HepG2 (cell line): ENCODE measurements around the gene HYAL1. TPM values are rescaled to one million over a fixed set of nuclear protein-coding genes. Genes with fewer than 3 reads are reported as not detected.
A peak's percentile ranks its signal among the peaks of the same experiment; 100 is the strongest.

ENCODE experiments used
- AHR ChIP-seq: IDR thresholded peaks from 2 replicates; pipeline ENCODE4 v1.6.1; 2018; ENCODE audit warnings: missing genetic modification reagents, missing compliant biosample characterization
- ATF5 ChIP-seq: sonication (generic); formaldehyde crosslinking; IDR thresholded peaks from 2 replicates; pipeline ENCODE4 v1.4.0; 2020; ENCODE audit warnings: mild to moderate bottlenecking, low read depth, missing genetic modification reagents
- FOXA1 ChIP-seq, 2 experiments: fragments of 450-650 bp in 1 of 2; sonication (generic) in 1 of 2; formaldehyde crosslinking in 1 of 2; IDR thresholded peaks; 2 replicates each; pipeline versions ENCODE4 v1.4.0 to v1.6.1; 2016 to 2020; ENCODE audit warnings: missing genetic modification reagents in 1 of 2
- FOXC1 ChIP-seq: sonication (generic); formaldehyde crosslinking; IDR thresholded peaks from 2 replicates; pipeline ENCODE4 v1.8.0; 2022; ENCODE audit warnings: mild to moderate bottlenecking, missing genetic modification reagents, borderline replicate concordance
- HNF4G ChIP-seq, 2 experiments: sonication (generic) in 1 of 2; formaldehyde crosslinking in 1 of 2; IDR thresholded peaks; 2 replicates each; pipeline versions ENCODE4 v1.4.0 to v1.6.1; 2011 to 2020; ENCODE audit warnings: borderline replicate concordance in 2 of 2, low read depth in 2 of 2, mild to moderate bottlenecking in 2 of 2, low read length in 1 of 2, missing genetic modification reagents in 1 of 2, moderate library complexity in 1 of 2
- ISL2 ChIP-seq: sonication (generic); formaldehyde crosslinking; IDR thresholded peaks from 2 replicates; pipeline ENCODE4 v1.5.0; 2020; ENCODE audit warnings: missing genetic modification reagents
- JARID2 ChIP-seq: sonication (generic); formaldehyde crosslinking; IDR thresholded peaks from 2 replicates; pipeline ENCODE4 v1.8.1; 2023; ENCODE audit warnings: missing genetic modification reagents, inconsistent platforms; ENCODE audit not compliant: insufficient replicate concordance
- KDM2A ChIP-seq: sonication (generic); formaldehyde crosslinking; IDR thresholded peaks from 2 replicates; pipeline ENCODE4 v1.4.0; 2020; ENCODE audit warnings: low read depth, missing genetic modification reagents, borderline replicate concordance
- KLF12 ChIP-seq: sonication (generic); formaldehyde crosslinking; IDR thresholded peaks from 2 replicates; pipeline ENCODE4 v1.4.0; 2020; ENCODE audit warnings: missing genetic modification reagents, borderline replicate concordance
- MAFF ChIP-seq: IDR thresholded peaks from 2 replicates; pipeline ENCODE4 v1.6.1; 2011; ENCODE audit warnings: low read depth, low read length, improper control_type of control experiment
- MBD4 ChIP-seq: IDR thresholded peaks from 2 replicates; pipeline ENCODE4 v1.6.1; 2012; ENCODE audit warnings: low read length, inconsistent platforms, borderline replicate concordance
- NFIC ChIP-seq: IDR thresholded peaks from 2 replicates; pipeline ENCODE4 v1.6.1; 2012; ENCODE audit warnings: mild to moderate bottlenecking, low read length, inconsistent platforms
- NRL ChIP-seq: sonication (generic); formaldehyde crosslinking; IDR thresholded peaks from 2 replicates; pipeline ENCODE4 v1.5.0; 2020; ENCODE audit warnings: missing genetic modification reagents, mild to moderate bottlenecking, moderate library complexity, borderline replicate concordance
- ONECUT2 ChIP-seq: sonication (generic); formaldehyde crosslinking; IDR thresholded peaks from 2 replicates; pipeline ENCODE4 v1.4.0; 2020; ENCODE audit warnings: missing genetic modification reagents
- RARA ChIP-seq: IDR thresholded peaks from 2 replicates; pipeline ENCODE4 v1.6.1; 2016; ENCODE audit warnings: missing genetic modification reagents, missing compliant biosample characterization
- RCOR2 ChIP-seq: IDR thresholded peaks from 2 replicates; pipeline ENCODE4 v1.6.1; 2016; ENCODE audit warnings: missing biosample characterization, missing genetic modification reagents
- TOE1 ChIP-seq: sonication (generic); formaldehyde crosslinking; IDR thresholded peaks from 2 replicates; pipeline ENCODE4 v1.4.0; 2020; ENCODE audit warnings: mild to moderate bottlenecking, missing genetic modification reagents
- XRCC5 ChIP-seq: fragments of 200-400 bp; formaldehyde crosslinking; optimal IDR thresholded peaks from 2 replicates; pipeline ENCODE3; 2017; ENCODE audit warnings: mild to moderate bottlenecking, low read length
- YEATS2 ChIP-seq: sonication (generic); formaldehyde crosslinking; IDR thresholded peaks from 2 replicates; pipeline ENCODE4 v1.4.0; 2020; ENCODE audit warnings: missing genetic modification reagents, borderline replicate concordance
- ZBTB33 ChIP-seq: sonication (generic); formaldehyde crosslinking; IDR thresholded peaks from 2 replicates; pipeline ENCODE4 v1.4.0; 2020; ENCODE audit warnings: missing genetic modification reagents
- ZKSCAN1 ChIP-seq: fragments of 150-350 bp; IDR thresholded peaks from 2 replicates; pipeline ENCODE4 v1.6.1; 2014; ENCODE audit warnings: low read length
- ZMYM4 ChIP-seq: sonication (generic); formaldehyde crosslinking; IDR thresholded peaks from 2 replicates; pipeline ENCODE4 v1.8.1; 2023; ENCODE audit warnings: mild to moderate bottlenecking, missing genetic modification reagents
- ZNF225 ChIP-seq: sonication (generic); formaldehyde crosslinking; IDR thresholded peaks from 2 replicates; pipeline ENCODE4 v1.4.0; 2020; ENCODE audit warnings: mild to moderate bottlenecking, missing genetic modification reagents
- ZNF614 ChIP-seq: IDR thresholded peaks from 2 replicates; pipeline ENCODE4 v1.6.1; 2018; ENCODE audit warnings: missing biosample characterization, missing genetic modification reagents, inconsistent platforms, borderline replicate concordance
- ZNF672 ChIP-seq: sonication (generic); formaldehyde crosslinking; IDR thresholded peaks from 2 replicates; pipeline ENCODE4 v1.8.1; 2022; ENCODE audit warnings: missing genetic modification reagents
- ZNF737 ChIP-seq: sonication (generic); formaldehyde crosslinking; IDR thresholded peaks from 2 replicates; pipeline ENCODE4 v1.5.0; 2020; ENCODE audit warnings: missing genetic modification reagents, mild to moderate bottlenecking, borderline replicate concordance
- ZSCAN22 ChIP-seq: sonication (generic); formaldehyde crosslinking; IDR thresholded peaks from 2 replicates; pipeline ENCODE4 v1.4.0; 2020; ENCODE audit warnings: mild to moderate bottlenecking, missing genetic modification reagents
- ZZZ3 ChIP-seq: sonication (generic); formaldehyde crosslinking; IDR thresholded peaks from 2 replicates; pipeline ENCODE4 v1.4.0; 2020; ENCODE audit warnings: missing genetic modification reagents, mild to moderate bottlenecking, borderline replicate concordance
- polyA plus RNA-seq, 8 experiments: library from polyadenylated mRNA; depleted of rRNA in 3 of 8; stranded (reverse) in 7 of 8; unstranded in 1 of 8; fragments of >200 nt; fragmentation: Illumina TruSeq in 4 of 8; extraction: Trizol in 4 of 8; gene quantifications; 2 replicates each; pipeline versions ENCODE4 v1.2.1 to v1.2.3, GENCODE V29; 2011 to 2016; ENCODE audit warnings: low read depth in 4 of 8, missing spikeins in 1 of 8, mixed read lengths in 1 of 8; ENCODE audit not compliant: insufficient read depth in 1 of 8
- total RNA-seq, 5 experiments: library from RNA; depleted of rRNA; stranded (reverse); fragments of >200 nt; fragmentation: Illumina TruSeq; extraction: Trizol; gene quantifications; 2 replicates each; pipeline ENCODE4 v1.2.3, GENCODE V29; 2016; ENCODE audit warnings: low read depth in 1 of 5

HYAL1 gene
- total and polyA plus RNA-seq, 2 of the 13 experiments (the other 11 are each of a cell fraction or from before 2014, with no cell fraction given) = 76.5 to 193 TPM

- TF ChIP-seq FOXC1 (CRISPR knock-in tag) (0 out of 2 replicates have a peak, but pooled peaks have one; percentile 50), AHR (CRISPR knock-in tag) (no peak), ATF5 (no peak), MBD4 (no peak), ISL2 (CRISPR knock-in tag) (peak; percentile 44; the same call in 1 of the 2 replicates), ZNF737 (CRISPR knock-in tag) (no peak), ONECUT2 (no peak), JARID2 (no peak), RARA (CRISPR knock-in tag) (0 out of 2 replicates have a peak, but pooled peaks have one; percentile 21), ZNF672 (CRISPR knock-in tag) (no peak), YEATS2 (CRISPR knock-in tag) (0 out of 2 replicates have a peak, but pooled peaks have one; percentile 19), NRL (no peak), KDM2A (CRISPR knock-in tag) (peak; percentile 78; the same call in 1 of the 2 replicates), HNF4G (IDR thresholded peaks at IDR 0.05; ENCODE audit: borderline replicate concordance, low read depth, low read length) (peak; percentile 50; the same call in 1 of the 2 replicates), HNF4G (CRISPR knock-in tag; IDR thresholded peaks at IDR 0.05; ENCODE audit: borderline replicate concordance, low read depth) (no peak), ZNF614 (CRISPR knock-in tag) (0 out of 2 replicates have a peak, but pooled peaks have one; percentile 38), ZNF225 (CRISPR knock-in tag) (no peak), MAFF (no peak), ZZZ3 (CRISPR knock-in tag) (no peak), RCOR2 (CRISPR knock-in tag) (0 out of 2 replicates have a peak, but pooled peaks have one; percentile 32), ZMYM4 (0 out of 2 replicates have a peak, but pooled peaks have one; percentile 31), TOE1 (CRISPR knock-in tag) (0 out of 2 replicates have a peak, but pooled peaks have one; percentile 50), XRCC5 (peak; percentile 88), KLF12 (CRISPR knock-in tag) (no peak), NFIC (no peak), FOXA1 (IDR thresholded peaks at IDR 0.05) (no peak), FOXA1 (CRISPR knock-in tag; IDR thresholded peaks at IDR 0.05) (peak; percentile 13; the same call in 1 of the 2 replicates), ZKSCAN1 (no peak), ZBTB33 (peak; percentile 68), ZSCAN22 (CRISPR knock-in tag) (0 out of 2 replicates have a peak, but pooled peaks have one; percentile 27)
These were observed 21.2 kb upstream of the HYAL1 start (continued) for GRCh38 chr3:50324351-50325112.
